GM21576 (cell line): ENCODE data around the gene STARD3.
A peak's percentile ranks its signal among the peaks of the same experiment; 100 is the strongest.
"Not testable (repeated sequence)": the region's sequence is repeated elsewhere in the genome, so short reads cannot be mapped to it uniquely, and the experiment has no call there.

Experiments used
- ATAC-seq: cut with Tn5 transposase; IDR thresholded peaks from one replicate; pipeline ENCODE4 v1.9.1; 2021; ENCODE audit warnings: mild to moderate bottlenecking, moderate library complexity; ENCODE audit not compliant: unreplicated experiment

STARD3 gene

GRCh38 chr17:39687101-39687545 is 50.2 kb downstream of the STARD3 start:
- no peak for ATAC-seq

- peak; percentile 84 for ATAC-seq
These were observed 50.9 kb downstream of the STARD3 start, which contains the start of gene PGAP3 for GRCh38 chr17:39687546-39688474. TSS of gene PGAP3 (minus strand) at chr17:39688057. CDS start at chr17:39688014, 43 bp downstream.

GRCh38 chr17:39688475-39688835 is 51.5 kb downstream of the STARD3 start:
- ATAC-seq = no peak

- ATAC-seq = no peak
These were observed 52.0 kb downstream of the STARD3 start for GRCh38 chr17:39688945-39689344.

- no peak for ATAC-seq
These were observed 57.6 kb downstream of the STARD3 start for GRCh38 chr17:39694593-39694992.

GRCh38 chr17:39695089-39695474 is 58.1 kb downstream of the STARD3 start:
- no peak for ATAC-seq

GRCh38 chr17:39696731-39697130 is 59.8 kb downstream of the STARD3 start:
- ATAC-seq = no peak

GRCh38 chr17:39697961-39698360 is 61.0 kb downstream of the STARD3 start:
- no peak for ATAC-seq

- ATAC-seq = not testable (repeated sequence)
These were observed 62.3 kb downstream of the STARD3 start for GRCh38 chr17:39699157-39699817.

- no peak for ATAC-seq
These were observed 62.8 kb downstream of the STARD3 start, which contains the start of gene ERBB2 for GRCh38 chr17:39699818-39700147. TSS of gene ERBB2 (plus strand) at chr17:39700064. CDS start at chr17:39700239, 175 bp downstream.

- no peak for ATAC-seq
These were observed 63.4 kb downstream of the STARD3 start for GRCh38 chr17:39700148-39700987.

GRCh38 chr17:39701012-39701783 is 64.3 kb downstream of the STARD3 start:
- no peak for ATAC-seq

- ATAC-seq = no peak
These were observed 65.0 kb downstream of the STARD3 start for GRCh38 chr17:39701784-39702422.

GRCh38 chr17:39702901-39703893 is 66.3 kb downstream of the STARD3 start:
- no peak for ATAC-seq

GRCh38 chr17:39703913-39704312 is 67.0 kb downstream of the STARD3 start:
- ATAC-seq = no peak

- ATAC-seq = no peak
These were observed 68.0 kb downstream of the STARD3 start for GRCh38 chr17:39704821-39705551.

GRCh38 chr17:39705786-39706348 is 68.9 kb downstream of the STARD3 start:
- ATAC-seq = no peak

- ATAC-seq = no peak
These were observed 69.4 kb downstream of the STARD3 start for GRCh38 chr17:39706383-39706782.
